ENCODE measurements around the gene BDP1. TPM values are rescaled to one million over a fixed set of nuclear protein-coding genes. Genes with fewer than 3 reads are reported as not detected.

BDP1 gene
- total RNA-seq, 1 experiment from 2014 or later = 71.1 TPM

DNA sequence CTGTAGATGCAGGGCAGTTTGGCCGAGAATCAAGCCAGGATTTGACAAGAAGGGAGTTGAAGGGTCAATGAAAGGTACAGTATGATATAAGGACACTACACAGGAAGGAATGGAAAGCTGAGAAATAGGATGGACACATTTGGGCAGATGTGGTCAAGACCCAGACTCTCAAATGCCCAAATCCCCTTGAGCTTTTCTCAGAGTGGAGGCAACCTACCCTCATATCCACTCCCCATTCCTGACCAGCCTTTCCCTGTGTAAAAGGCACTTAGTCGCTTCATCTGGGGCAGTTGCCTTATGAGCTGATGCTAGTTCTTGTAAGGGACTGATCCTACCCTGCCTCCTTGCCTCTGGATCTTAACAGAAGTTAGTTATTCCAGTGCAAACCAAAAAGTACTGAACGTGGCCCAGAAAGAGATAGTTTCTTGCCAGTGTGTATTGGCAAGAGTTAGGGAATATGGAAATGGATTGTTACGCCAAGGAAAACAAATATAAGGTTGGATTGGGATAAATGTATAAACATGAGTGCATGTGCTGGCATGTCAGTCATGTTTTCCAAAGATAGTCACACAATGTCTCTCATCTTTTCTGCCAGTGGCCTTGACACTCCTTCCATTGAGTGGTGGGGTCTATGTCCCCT is 127.6 kb downstream of the BDP1 start:
- BruUV-seq (replicated peaks) = no TSS peak
- no peak for TF ChIP-seq EZH2 (IDR thresholded peaks at IDR 0.05; ENCODE audit: borderline replicate concordance, low read depth, low read length, poor library complexity, severe bottlenecking)
- TF ChIP-seq, protein P1, sequence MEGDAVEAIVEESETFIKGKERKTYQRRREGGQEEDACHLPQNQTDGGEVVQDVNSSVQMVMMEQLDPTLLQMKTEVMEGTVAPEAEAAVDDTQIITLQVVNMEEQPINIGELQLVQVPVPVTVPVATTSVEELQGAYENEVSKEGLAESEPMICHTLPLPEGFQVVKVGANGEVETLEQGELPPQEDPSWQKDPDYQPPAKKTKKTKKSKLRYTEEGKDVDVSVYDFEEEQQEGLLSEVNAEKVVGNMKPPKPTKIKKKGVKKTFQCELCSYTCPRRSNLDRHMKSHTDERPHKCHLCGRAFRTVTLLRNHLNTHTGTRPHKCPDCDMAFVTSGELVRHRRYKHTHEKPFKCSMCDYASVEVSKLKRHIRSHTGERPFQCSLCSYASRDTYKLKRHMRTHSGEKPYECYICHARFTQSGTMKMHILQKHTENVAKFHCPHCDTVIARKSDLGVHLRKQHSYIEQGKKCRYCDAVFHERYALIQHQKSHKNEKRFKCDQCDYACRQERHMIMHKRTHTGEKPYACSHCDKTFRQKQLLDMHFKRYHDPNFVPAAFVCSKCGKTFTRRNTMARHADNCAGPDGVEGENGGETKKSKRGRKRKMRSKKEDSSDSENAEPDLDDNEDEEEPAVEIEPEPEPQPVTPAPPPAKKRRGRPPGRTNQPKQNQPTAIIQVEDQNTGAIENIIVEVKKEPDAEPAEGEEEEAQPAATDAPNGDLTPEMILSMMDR (conservative IDR thresholded peaks at IDR 0.05; ENCODE audit: low read depth, low read length) = no peak
- CTCF ChIA-PET = no interaction called here
- intact Hi-C loops (cut with micrococcal nuclease; ENCODE audit: unreplicated experiment) = no loop called here
- H3K4me1 ChIP-seq (ENCODE audit: insufficient read depth, low read length, poor library complexity, severe bottlenecking) = peaks cover 5% of the 10 kb centered on the region
- DNase-seq (ENCODE audit: low spot score) = no peak
- H3K4me3 ChIP-seq (ENCODE audit: low read depth, low read length, poor library complexity, severe bottlenecking) = no peak overlapping the region
- no peaks in the 10 kb centered on the region for H3K9me3 ChIP-seq (ENCODE audit: low read depth, low read length, poor library complexity, severe bottlenecking)
- H3K36me3 ChIP-seq (ENCODE audit: insufficient read depth, low read length, poor library complexity, severe bottlenecking) = no peaks in the 10 kb centered on the region
- no peaks in the 10 kb centered on the region for H3K27me3 ChIP-seq (replicated peaks; ENCODE audit: insufficient read depth, low read depth, low read length, poor library complexity)
- no peak overlapping the region for H3K27ac ChIP-seq (ENCODE audit: low read depth, low read length, poor library complexity, severe bottlenecking)
- POLR2A ChIA-PET (ENCODE audit: low non-redundant PET) = no interaction called here

DNA sequence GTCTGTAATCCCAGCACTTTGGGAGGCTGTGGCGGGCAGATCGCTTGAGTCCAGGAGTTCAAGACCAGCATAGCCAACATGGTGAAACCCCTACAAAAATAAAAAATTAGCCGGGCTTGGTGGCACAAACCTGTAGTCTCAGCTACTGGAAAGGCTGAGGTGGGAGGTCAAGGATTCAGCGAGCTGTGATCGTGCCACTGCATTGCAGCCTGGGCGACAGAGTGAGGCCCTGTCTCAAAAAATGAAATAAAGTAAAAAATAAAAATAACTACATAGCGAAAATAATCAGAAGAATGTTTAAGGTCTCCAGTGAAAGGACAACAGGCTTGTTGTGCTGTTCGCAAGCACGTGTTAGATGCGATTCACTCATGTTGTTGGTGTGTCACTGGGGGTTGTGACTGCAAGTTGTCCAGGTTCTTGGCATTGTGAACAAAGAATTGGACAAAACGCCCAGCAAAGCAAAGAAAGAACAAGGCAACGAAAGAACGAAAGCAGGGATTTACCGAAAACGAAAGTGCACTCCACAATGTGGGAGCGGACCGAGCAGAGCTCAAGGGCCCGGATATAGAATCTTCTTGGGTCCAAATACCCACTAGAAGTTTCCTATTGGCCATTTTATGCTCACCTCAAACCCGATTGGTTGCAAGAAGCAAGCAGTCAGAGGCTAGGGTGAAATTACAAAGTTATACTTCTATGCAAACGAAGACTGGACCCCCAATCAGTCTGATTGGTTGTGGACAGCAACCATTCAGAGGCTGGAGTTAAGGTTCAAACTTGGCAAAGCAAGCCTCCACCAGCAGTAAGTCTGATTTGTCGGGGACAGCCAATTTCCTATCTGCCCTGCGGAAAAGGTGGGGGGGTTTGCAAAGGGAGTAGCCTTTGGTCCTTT is 130.8 kb downstream of the BDP1 start:
- no peak for DNase-seq (ENCODE audit: low spot score)
- POLR2A ChIA-PET (ENCODE audit: low non-redundant PET) = no interaction called here
- CTCF ChIA-PET = no interaction called here
- H3K4me1 ChIP-seq (ENCODE audit: insufficient read depth, low read length, poor library complexity, severe bottlenecking) = peaks cover 5% of the 10 kb centered on the region
- H3K4me3 ChIP-seq (ENCODE audit: low read depth, low read length, poor library complexity, severe bottlenecking) = peak overlapping the region; percentile 77
- H3K27me3 ChIP-seq (replicated peaks; ENCODE audit: insufficient read depth, low read depth, low read length, poor library complexity) = no peaks in the 10 kb centered on the region
- no peaks in the 10 kb centered on the region for H3K9me3 ChIP-seq (ENCODE audit: low read depth, low read length, poor library complexity, severe bottlenecking)
- H3K27ac ChIP-seq (ENCODE audit: low read depth, low read length, poor library complexity, severe bottlenecking) = peak overlapping the region; percentile 90
- TSS peak; percentile 98 for BruUV-seq (replicated peaks)
- H3K36me3 ChIP-seq (ENCODE audit: insufficient read depth, low read length, poor library complexity, severe bottlenecking) = no peaks in the 10 kb centered on the region
- intact Hi-C loops (cut with micrococcal nuclease; ENCODE audit: unreplicated experiment) = no loop called here
- TF ChIP-seq, protein P1 (conservative IDR thresholded peaks at IDR 0.05; ENCODE audit: low read depth, low read length) = no peak
- no peak for TF ChIP-seq EZH2 (IDR thresholded peaks at IDR 0.05; ENCODE audit: borderline replicate concordance, low read depth, low read length, poor library complexity, severe bottlenecking)

DNA sequence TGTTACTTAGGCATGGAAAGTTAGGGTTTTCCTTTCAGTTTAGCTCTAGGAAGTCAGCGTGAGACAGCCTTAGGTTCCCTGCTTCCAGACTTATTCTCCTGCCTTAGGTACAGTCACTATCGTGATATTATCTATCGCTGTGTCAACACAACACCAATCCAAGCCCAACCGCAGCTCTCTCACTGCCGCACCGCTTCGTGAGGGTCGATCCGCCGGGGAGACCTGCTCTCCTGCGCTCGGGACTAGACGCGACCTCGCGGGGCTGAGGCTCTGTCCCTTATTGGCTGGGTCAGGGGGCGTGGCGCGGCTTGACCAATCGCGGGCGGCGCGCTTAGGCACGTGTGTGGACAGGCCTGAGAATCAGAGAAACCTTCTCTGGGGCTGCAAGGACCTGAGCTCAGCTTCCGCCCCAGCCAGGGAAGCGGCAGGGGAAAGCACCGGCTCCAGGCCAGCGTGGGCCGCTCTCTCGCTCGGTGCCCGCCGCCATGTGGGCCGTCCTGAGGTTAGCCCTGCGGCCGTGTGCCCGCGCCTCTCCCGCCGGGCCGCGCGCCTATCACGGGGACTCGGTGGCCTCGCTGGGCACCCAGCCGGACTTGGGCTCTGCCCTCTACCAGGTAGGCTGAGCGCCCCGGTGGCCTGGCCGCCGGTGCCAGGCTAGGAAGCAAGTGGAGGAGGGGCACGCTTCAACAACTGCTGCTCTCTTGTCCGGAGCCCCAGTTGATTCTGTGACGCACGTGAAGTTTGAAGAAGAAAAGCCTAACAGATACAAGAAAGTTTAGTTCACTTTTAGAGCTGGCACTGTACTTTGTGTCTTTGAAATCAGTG is 131.7 kb downstream of the BDP1 start, which contains the start of gene MCCC2:
MCCC2 (plus strand) TSS at position 400 of the 825 bp plus-strand sequence; CDS start at position 486, 86 bp downstream.
- peak within 1 kb of the TSS; percentile 77 for H3K4me3 ChIP-seq (ENCODE audit: low read depth, low read length, poor library complexity, severe bottlenecking)
- BruUV-seq (replicated peaks) = TSS peak; percentile 53
- POLR2A ChIA-PET (ENCODE audit: low non-redundant PET) = no interaction called here
- H3K27me3 ChIP-seq (replicated peaks; ENCODE audit: insufficient read depth, low read depth, low read length, poor library complexity) = no peaks in the 10 kb centered on the region
- H3K4me1 ChIP-seq (ENCODE audit: insufficient read depth, low read length, poor library complexity, severe bottlenecking) = peaks cover 5% of the 10 kb centered on the region
- no peaks in the 10 kb centered on the region for H3K9me3 ChIP-seq (ENCODE audit: low read depth, low read length, poor library complexity, severe bottlenecking)
- peak within 1 kb of the TSS; percentile 90 for H3K27ac ChIP-seq (ENCODE audit: low read depth, low read length, poor library complexity, severe bottlenecking)
- no peak for TF ChIP-seq EZH2 (IDR thresholded peaks at IDR 0.05; ENCODE audit: borderline replicate concordance, low read depth, low read length, poor library complexity, severe bottlenecking)
- TF ChIP-seq, protein P1 (conservative IDR thresholded peaks at IDR 0.05; ENCODE audit: low read depth, low read length) = no peak
- DNase-seq (ENCODE audit: low spot score) = peak; percentile 98
- intact Hi-C loops (cut with micrococcal nuclease; ENCODE audit: unreplicated experiment) = no loop called here
- H3K36me3 ChIP-seq (ENCODE audit: insufficient read depth, low read length, poor library complexity, severe bottlenecking) = no peaks in the 10 kb centered on the region
- CTCF ChIA-PET = interaction anchor here (0.7 kb wide), 1 partner anchor 14 kb away, joined by 3 read pairs; no protein-coding TSS in a partner anchor
